Measurements from ENCODE around the gene PRKAR1B.
A peak's percentile ranks its signal among the peaks of the same experiment; 100 is the strongest.

PRKAR1B gene

GRCh38 chr7:729140-730000 is 2.3 kb upstream of the PRKAR1B start:
- TF ChIP-seq CTCF (IDR thresholded peaks at IDR 0.05), result no peak
- Mint-ChIP-seq H3K4me1 (peaks cover 26% of the 10 kb centered on the region), H3K27ac (peak overlapping the region; percentile 26), H3K27me3 (ENCODE audit: low read depth, poor library complexity) (peaks cover 3% of the 10 kb centered on the region), H3K36me3 (ENCODE audit: low read depth) (peaks cover 37% of the 10 kb centered on the region), H3K4me3 (peak overlapping the region; percentile 49), H3K9me3 (peaks cover 18% of the 10 kb centered on the region)
- no peak for DNase-seq

- Mint-ChIP-seq H3K27me3 (ENCODE audit: low read depth, poor library complexity) (peaks cover 3% of the 10 kb centered on the region), H3K36me3 (ENCODE audit: low read depth) (peaks cover 45% of the 10 kb centered on the region), H3K27ac (no peak overlapping the region), H3K9me3 (peaks cover 26% of the 10 kb centered on the region), H3K4me1 (peaks cover 26% of the 10 kb centered on the region), H3K4me3 (peak overlapping the region; percentile 89)
- no peak for TF ChIP-seq CTCF (IDR thresholded peaks at IDR 0.05)
- no peak for DNase-seq
These were observed 1.5 kb upstream of the PRKAR1B start for GRCh38 chr7:728602-729001.

- H3K27ac Mint-ChIP-seq, result peak overlapping the region; percentile 53
- H3K36me3 Mint-ChIP-seq (ENCODE audit: low read depth), result peaks cover 52% of the 10 kb centered on the region
- DNase-seq, result peak; percentile 20
- no peak for TF ChIP-seq CTCF (IDR thresholded peaks at IDR 0.05)
- H3K4me3 Mint-ChIP-seq, result peak overlapping the region; percentile 89
- peaks cover 32% of the 10 kb centered on the region for H3K9me3 Mint-ChIP-seq
- H3K27me3 Mint-ChIP-seq (ENCODE audit: low read depth, poor library complexity), result peaks cover 3% of the 10 kb centered on the region
- H3K4me1 Mint-ChIP-seq, result peaks cover 26% of the 10 kb centered on the region
These were observed 852 bp upstream of the PRKAR1B start for GRCh38 chr7:727806-728460.

GRCh38 chr7:726854-727103 is 302 bp downstream of the PRKAR1B start:
- Mint-ChIP-seq H3K4me1 (peaks cover 21% of the 10 kb centered on the region), H3K9me3 (peaks cover 43% of the 10 kb centered on the region), H3K36me3 (ENCODE audit: low read depth) (peaks cover 62% of the 10 kb centered on the region), H3K4me3 (no peak overlapping the region), H3K27ac (no peak overlapping the region), H3K27me3 (ENCODE audit: low read depth, poor library complexity) (peaks cover 3% of the 10 kb centered on the region)
- DNase-seq, result no peak
- TF ChIP-seq CTCF (IDR thresholded peaks at IDR 0.05), result no peak

- peaks cover 48% of the 10 kb centered on the region for H3K9me3 Mint-ChIP-seq
- H3K4me1 Mint-ChIP-seq, result peaks cover 21% of the 10 kb centered on the region
- peak within 1 kb of the TSS; percentile 89 for H3K4me3 Mint-ChIP-seq
- DNase-seq, result peak; percentile 84
- H3K27me3 Mint-ChIP-seq (ENCODE audit: low read depth, poor library complexity), result peaks cover 3% of the 10 kb centered on the region
- TF ChIP-seq CTCF (IDR thresholded peaks at IDR 0.05), result no peak
- H3K36me3 Mint-ChIP-seq (ENCODE audit: low read depth), result peaks cover 60% of the 10 kb centered on the region
- H3K27ac Mint-ChIP-seq, result no peak within 1 kb of the TSS
These were observed 812 bp downstream of the PRKAR1B start, which contains the start of gene DNAAF5 for GRCh38 chr7:726084-726853. Gene DNAAF5, plus strand, starts transcription at chr7:726699. Its CDS starts 22 bp downstream, at chr7:726721.
